Spleen (tissue), 11 donors: ENCODE data around the gene RBM47. TPM values are rescaled to one million over a fixed set of nuclear protein-coding genes. Genes with fewer than 3 reads are reported as not detected.

Experiments used
- DNase-seq: peaks from one replicate; pipeline ENCODE4 v3.0.0-alpha.2; 2020
- H3K27ac ChIP-seq, 8 donors: fragments of 200-600 bp; sonication (generic) in 7 of 8; 1 replicate in 4 of 8; 2 replicates in 4 of 8; pipeline versions ENCODE4 v1.5.0 to v1.8.0; 2016 to 2021; ENCODE audit warnings: inconsistent platforms in 4 of 8, mild to moderate bottlenecking in 4 of 8, moderate library complexity in 1 of 8
- H3K27me3 ChIP-seq, 7 donors: fragments of 200-600 bp; sonication (generic) in 6 of 7; replicated peaks in 1 of 7; 1 replicate in 4 of 7; 2 replicates in 3 of 7; pipeline versions ENCODE4 v1.5.0 to v1.8.0; 2016 to 2021; ENCODE audit warnings: inconsistent platforms in 3 of 7, mild to moderate bottlenecking in 1 of 7
- H3K36me3 ChIP-seq, 6 donors: fragments of 200-600 bp; sonication (generic) in 5 of 6; 1 replicate in 4 of 6; 2 replicates in 2 of 6; pipeline versions ENCODE4 v1.5.0 to v1.8.0; 2016 to 2021; ENCODE audit warnings: inconsistent platforms in 2 of 6
- H3K4me1 ChIP-seq, 6 donors: fragments of 200-600 bp; sonication (generic) in 5 of 6; 1 replicate in 3 of 6; 2 replicates in 3 of 6; pipeline versions ENCODE4 v1.5.0 to v1.8.0; 2016 to 2021; ENCODE audit warnings: inconsistent platforms in 3 of 6
- H3K4me3 ChIP-seq, 8 donors: fragments of 200-600 bp; sonication (generic) in 7 of 8; 1 replicate in 4 of 8; 2 replicates in 4 of 8; pipeline versions ENCODE4 v1.5.0 to v1.8.0; 2016 to 2021; ENCODE audit warnings: inconsistent platforms in 4 of 8, mild to moderate bottlenecking in 4 of 8, moderate library complexity in 2 of 8
- H3K9me3 ChIP-seq, 8 donors: fragments of 200-600 bp; sonication (generic) in 7 of 8; 1 replicate in 4 of 8; 2 replicates in 4 of 8; pipeline versions ENCODE4 v1.5.0 to v1.8.0; 2016 to 2021; ENCODE audit warnings: inconsistent platforms in 4 of 8
- POLR2A ChIP-seq, 3 donors: fragments of 450-650 bp; IDR thresholded peaks; one replicate each; pipeline ENCODE4 v1.5.1; 2017; ENCODE audit warnings: antibody characterized with exemption in 3 of 3, mild to moderate bottlenecking in 1 of 3
- POLR2AphosphoS5 ChIP-seq, 3 donors: sonication (generic); formaldehyde crosslinking; IDR thresholded peaks; one replicate each; pipeline ENCODE4 v1.5.1; 2017; ENCODE audit warnings: antibody characterized with exemption in 3 of 3
- WGBS, 5 donors: extraction: QIAGEN DNeasy Blood & Tissue Kit in 3 of 5; methylation state at CpG; one replicate each; pipeline versions ENCODE4 v1.1.5 to v1.1.7; 2013 to 2018; 5-methylcytosine and 5-hydroxymethylcytosine counted together
- intact Hi-C: fragments of 100-400 bp; cut with DNase I; formaldehyde crosslinking; loops from one replicate; pipeline ENCODE4 v1.15.0; 2023; ENCODE audit warnings: low total_unique reads
- polyA plus RNA-seq, 3 donors: library from polyadenylated mRNA; stranded (reverse); fragments of 200-250 nt; gene quantifications; one replicate each; pipeline ENCODE4 v1.2.1, GENCODE V29; 2013
- total RNA-seq, 7 donors: library from RNA; depleted of rRNA in 3 of 7; stranded (reverse); fragments of >200 nt in 3 of 7; fragmentation: NEBNext Ultra II Directional in 4 of 7; extraction: Animal tissue kit (Norgen Biotek cat#: 25700) in 4 of 7; gene quantifications; one replicate each; pipeline versions ENCODE4 v1.1.0 to v1.2.1, GENCODE V29; 2016 to 2021
- TF ChIP-seq, protein P1 (sequence below), 11 experiments: fragments of 200-600 bp in 7 of 11; fragments of 450-650 bp in 4 of 11; sonication (generic) in 4 of 11; IDR thresholded peaks in 8 of 11; conservative IDR thresholded peaks in 3 of 11; 1 replicate in 7 of 11; 2 replicates in 4 of 11; pipeline versions ENCODE4 v1.4.0 to v1.8.0; 2016 to 2021; ENCODE audit warnings: antibody characterized with exemption in 11 of 11, inconsistent platforms in 4 of 11, mild to moderate bottlenecking in 1 of 11
- donor health status: healthy with polysubstance abuse.
- donor health status: DM: no; HTN: no; CAD: no; lungs with moderate emphysema.
- donor health status: DM: no; HTN: no; CAD: no.
- donor health status: Bipolar disorder and iron deficiency.
- donor health status: healthy.
- donor health status: DM: no; HTN: no; CAD: no.
- donor health status: DM: yes; HTN: yes; CAD: no.

Gene RBM47
- total and polyA plus RNA-seq, 10 donors = 6.0 to 164 (median 77.9) TPM

- Histone ChIP-seq H3K27me3 (no peaks in the 10 kb centered on the region), H3K36me3 (peaks cover 0 to 29% (median 0%) of the 10 kb centered on the region in 6 donors), H3K9me3 (no peaks in the 10 kb centered on the region), H3K4me1 (peaks cover 0 to 10% (median 2%) of the 10 kb centered on the region in 6 donors), H3K27ac (no peak overlapping the region), H3K4me3 (no peak overlapping the region)
- DNase-seq = no peak
- intact Hi-C loops = no loop called here
- TF ChIP-seq, protein P1, sequence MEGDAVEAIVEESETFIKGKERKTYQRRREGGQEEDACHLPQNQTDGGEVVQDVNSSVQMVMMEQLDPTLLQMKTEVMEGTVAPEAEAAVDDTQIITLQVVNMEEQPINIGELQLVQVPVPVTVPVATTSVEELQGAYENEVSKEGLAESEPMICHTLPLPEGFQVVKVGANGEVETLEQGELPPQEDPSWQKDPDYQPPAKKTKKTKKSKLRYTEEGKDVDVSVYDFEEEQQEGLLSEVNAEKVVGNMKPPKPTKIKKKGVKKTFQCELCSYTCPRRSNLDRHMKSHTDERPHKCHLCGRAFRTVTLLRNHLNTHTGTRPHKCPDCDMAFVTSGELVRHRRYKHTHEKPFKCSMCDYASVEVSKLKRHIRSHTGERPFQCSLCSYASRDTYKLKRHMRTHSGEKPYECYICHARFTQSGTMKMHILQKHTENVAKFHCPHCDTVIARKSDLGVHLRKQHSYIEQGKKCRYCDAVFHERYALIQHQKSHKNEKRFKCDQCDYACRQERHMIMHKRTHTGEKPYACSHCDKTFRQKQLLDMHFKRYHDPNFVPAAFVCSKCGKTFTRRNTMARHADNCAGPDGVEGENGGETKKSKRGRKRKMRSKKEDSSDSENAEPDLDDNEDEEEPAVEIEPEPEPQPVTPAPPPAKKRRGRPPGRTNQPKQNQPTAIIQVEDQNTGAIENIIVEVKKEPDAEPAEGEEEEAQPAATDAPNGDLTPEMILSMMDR (IDR thresholded peaks at IDR 0.05 in 8 of 11, conservative IDR thresholded peaks at IDR 0.05 in 3 of 11) = no peak
- TF ChIP-seq POLR2A (IDR thresholded peaks at IDR 0.05) = no peak
- 83 to 87% (median 85%) methylated on average over 3 of the region's 3 CpGs for WGBS, 5 donors
These were observed 98.0 kb downstream of the RBM47 start for GRCh38 chr4:40531636-40532023.

DNA sequence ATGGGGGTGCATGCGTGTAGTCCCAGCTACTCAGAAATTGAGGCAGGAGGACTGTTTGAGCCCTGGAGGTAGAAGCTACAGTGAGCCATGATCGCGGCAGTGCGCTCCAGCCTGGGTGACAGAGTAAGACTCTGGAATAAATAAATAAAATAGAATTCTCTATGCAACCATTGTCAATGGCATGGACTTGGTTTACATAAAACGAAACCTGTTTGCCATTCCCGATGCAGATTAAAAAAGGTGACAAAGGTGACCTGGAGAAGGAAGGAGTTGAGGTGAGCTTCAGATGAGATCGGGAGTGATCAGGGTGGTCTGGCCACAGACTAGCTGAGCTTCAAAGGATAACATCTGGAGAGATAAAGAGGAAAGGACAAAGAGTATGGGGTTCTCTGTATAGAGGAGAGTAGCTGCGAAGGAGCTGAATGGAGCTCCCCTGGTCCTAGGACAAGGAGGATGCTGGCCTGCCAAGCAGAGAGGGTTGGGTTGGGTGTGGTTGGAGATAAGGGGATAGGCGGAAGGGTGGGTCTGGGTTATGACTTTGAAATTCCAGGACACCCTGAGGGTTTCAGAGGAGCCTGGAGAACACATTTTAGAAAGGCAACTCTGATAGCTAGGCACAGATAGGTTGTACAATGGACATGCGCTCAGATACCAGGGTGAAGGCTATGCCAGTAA, 98.6 kb downstream of the RBM47 start:
- 89 to 96% (median 93%) methylated on average over 10 of the region's 10 CpGs for WGBS, 5 donors
- DNase-seq = no peak
- H3K27ac ChIP-seq = no peak overlapping the region
- no peak overlapping the region for H3K4me3 ChIP-seq
- TF ChIP-seq, protein P1 (IDR thresholded peaks at IDR 0.05 in 8 of 11, conservative IDR thresholded peaks at IDR 0.05 in 3 of 11) = no peak
- TF ChIP-seq POLR2A (IDR thresholded peaks at IDR 0.05) (no peak), POLR2AphosphoS5 (IDR thresholded peaks at IDR 0.05) (no peak)
- no peaks in the 10 kb centered on the region for H3K9me3 ChIP-seq
- H3K36me3 ChIP-seq = peaks cover 0 to 24% (median 0%) of the 10 kb centered on the region in 6 donors
- peaks cover 0 to 10% (median 2%) of the 10 kb centered on the region in 6 donors for H3K4me1 ChIP-seq
- intact Hi-C loops = no loop called here
- H3K27me3 ChIP-seq = no peaks in the 10 kb centered on the region

GRCh38 chr4:40526741-40527140, 102.9 kb downstream of the RBM47 start:
- no peak overlapping the region for H3K4me3 ChIP-seq
- no peaks in the 10 kb centered on the region for H3K27me3 ChIP-seq
- no peaks in the 10 kb centered on the region for H3K9me3 ChIP-seq
- intact Hi-C loops = no loop called here
- H3K36me3 ChIP-seq = peaks cover 0 to 13% (median 0%) of the 10 kb centered on the region in 6 donors
- H3K4me1 ChIP-seq = peaks cover 0 to 8% (median 4%) of the 10 kb centered on the region in 6 donors
- WGBS, 5 donors = 81 to 100% (median 96%) methylated on average over 1 of the region's 1 CpG
- DNase-seq = no peak
- TF ChIP-seq, protein P1 (IDR thresholded peaks at IDR 0.05 in 8 of 11, conservative IDR thresholded peaks at IDR 0.05 in 3 of 11) = no peak
- TF ChIP-seq POLR2AphosphoS5 (IDR thresholded peaks at IDR 0.05) (no peak), POLR2A (IDR thresholded peaks at IDR 0.05) (no peak)
- H3K27ac ChIP-seq = peak overlapping the region in 2 of 8 donors; percentile 63 to 64

- intact Hi-C loops = no loop called here
- no peaks in the 10 kb centered on the region for H3K27me3 ChIP-seq
- peaks cover 0 to 8% (median 0%) of the 10 kb centered on the region in 6 donors for H3K36me3 ChIP-seq
- peak overlapping the region in 4 of 8 donors; percentile 31 to 64 (median 48) for H3K27ac ChIP-seq
- WGBS, 5 donors = 66 to 79% (median 73%) methylated on average over 8 of the region's 8 CpGs
- DNase-seq = no peak
- no peak overlapping the region for H3K4me3 ChIP-seq
- peaks cover 0 to 13% (median 5%) of the 10 kb centered on the region in 6 donors for H3K4me1 ChIP-seq
- no peak for TF ChIP-seq POLR2A (IDR thresholded peaks at IDR 0.05)
- TF ChIP-seq, protein P1 (IDR thresholded peaks at IDR 0.05 in 8 of 11, conservative IDR thresholded peaks at IDR 0.05 in 3 of 11) = no peak
- TF ChIP-seq POLR2AphosphoS5 (IDR thresholded peaks at IDR 0.05) = no peak
- H3K9me3 ChIP-seq = no peaks in the 10 kb centered on the region
These were observed 103.7 kb downstream of the RBM47 start for GRCh38 chr4:40525752-40526598.
